Measurements from ENCODE around the gene FAM171A1. TPM values are rescaled to one million over a fixed set of nuclear protein-coding genes. Genes with fewer than 3 reads are reported as not detected.

The FAM171A1 gene
- total and polyA plus RNA-seq, 4 donors: 3.4 to 23.5 (median 9.7) TPM

- H3K4me1 ChIP-seq (ENCODE audit: control insufficient read depth in 5 of 5, insufficient read depth in 5 of 5, low read length in 5 of 5): peaks cover 0 to 3% (median 0%) of the 10 kb centered on the region in 5 donors
- H3K9ac ChIP-seq (ENCODE audit: insufficient read depth in 1 of 2, low read length in 2 of 2): no peak overlapping the region
- no peak overlapping the region for H3K27ac ChIP-seq (ENCODE audit: low read depth in 1 of 2, low read length in 1 of 2)
- TF ChIP-seq CTCF (IDR thresholded peaks at IDR 0.05; ENCODE audit: control extremely low read depth, extremely low read depth): no peak
- no peaks in the 10 kb centered on the region for H3K9me3 ChIP-seq (ENCODE audit: control insufficient read depth in 4 of 4, insufficient read depth in 3 of 4, low read length in 3 of 4)
- no peaks in the 10 kb centered on the region for H3K27me3 ChIP-seq (ENCODE audit: control insufficient read depth in 3 of 3, insufficient read depth in 3 of 3, low read length in 2 of 3)
- ATAC-seq (ENCODE audit: insufficient read depth, low FRiP score) (no peak), DNase-seq (no peak)
- no peak overlapping the region for H3K4me3 ChIP-seq
- H3K36me3 ChIP-seq (ENCODE audit: control insufficient read depth in 4 of 4, insufficient read depth in 4 of 4, low read length in 4 of 4): no peaks in the 10 kb centered on the region
- 82 to 83% methylated on average over 5 of the region's 5 CpGs for WGBS, 2 donors
Measured at GRCh38 chr10:15379078-15379477, 8.0 kb upstream of the FAM171A1 start.

DNA sequence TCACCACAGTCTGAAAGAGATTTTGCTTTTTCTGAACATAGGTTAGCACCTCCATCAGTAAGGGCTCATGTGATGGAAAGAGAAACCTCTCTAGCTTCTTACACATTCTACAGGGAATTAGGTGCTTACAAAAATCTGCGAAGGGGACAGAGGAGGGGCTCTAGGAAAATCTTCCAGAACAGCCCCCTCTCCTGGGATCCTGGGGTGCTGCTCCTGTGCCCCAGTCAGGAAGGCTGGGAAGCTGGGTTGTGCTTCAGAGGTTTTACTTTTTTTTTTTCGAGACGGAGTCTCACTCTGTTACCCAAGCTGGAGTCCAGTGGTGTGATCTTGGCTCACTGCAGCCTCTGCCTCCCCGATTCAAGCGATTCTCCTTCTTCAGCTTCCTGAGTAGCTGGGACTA is 7.5 kb upstream of the FAM171A1 start:
- H3K27me3 ChIP-seq (ENCODE audit: control insufficient read depth in 3 of 3, insufficient read depth in 3 of 3, low read length in 2 of 3): no peaks in the 10 kb centered on the region
- ATAC-seq (ENCODE audit: insufficient read depth, low FRiP score) (no peak), DNase-seq (no peak)
- no peak for TF ChIP-seq CTCF (IDR thresholded peaks at IDR 0.05; ENCODE audit: control extremely low read depth, extremely low read depth)
- WGBS, 2 donors: 74 to 85% methylated on average over 5 of the region's 5 CpGs
- H3K9me3 ChIP-seq (ENCODE audit: control insufficient read depth in 4 of 4, insufficient read depth in 3 of 4, low read length in 3 of 4): no peaks in the 10 kb centered on the region
- peaks cover 0 to 4% (median 0%) of the 10 kb centered on the region in 5 donors for H3K4me1 ChIP-seq (ENCODE audit: control insufficient read depth in 5 of 5, insufficient read depth in 5 of 5, low read length in 5 of 5)
- H3K4me3 ChIP-seq: no peak overlapping the region
- H3K36me3 ChIP-seq (ENCODE audit: control insufficient read depth in 4 of 4, insufficient read depth in 4 of 4, low read length in 4 of 4): no peaks in the 10 kb centered on the region
- no peak overlapping the region for H3K9ac ChIP-seq (ENCODE audit: insufficient read depth in 1 of 2, low read length in 2 of 2)
- no peak overlapping the region for H3K27ac ChIP-seq (ENCODE audit: low read depth in 1 of 2, low read length in 1 of 2)

GRCh38 chr10:15374566-15374965 is 3.5 kb upstream of the FAM171A1 start:
- no peak overlapping the region for H3K27ac ChIP-seq (ENCODE audit: low read depth in 1 of 2, low read length in 1 of 2)
- H3K4me1 ChIP-seq (ENCODE audit: control insufficient read depth in 5 of 5, insufficient read depth in 5 of 5, low read length in 5 of 5): peaks cover 0 to 4% (median 0%) of the 10 kb centered on the region in 5 donors
- TF ChIP-seq CTCF (IDR thresholded peaks at IDR 0.05; ENCODE audit: control extremely low read depth, extremely low read depth): no peak
- no peak for ATAC-seq (ENCODE audit: insufficient read depth, low FRiP score)
- peak in 2 of 3 donors; percentile 28 to 37 for DNase-seq
- no peaks in the 10 kb centered on the region for H3K9me3 ChIP-seq (ENCODE audit: control insufficient read depth in 4 of 4, insufficient read depth in 3 of 4, low read length in 3 of 4)
- no peak overlapping the region for H3K4me3 ChIP-seq
- H3K9ac ChIP-seq (ENCODE audit: insufficient read depth in 1 of 2, low read length in 2 of 2): no peak overlapping the region
- H3K36me3 ChIP-seq (ENCODE audit: control insufficient read depth in 4 of 4, insufficient read depth in 4 of 4, low read length in 4 of 4): no peaks in the 10 kb centered on the region
- H3K27me3 ChIP-seq (ENCODE audit: control insufficient read depth in 3 of 3, insufficient read depth in 3 of 3, low read length in 2 of 3): no peaks in the 10 kb centered on the region
- WGBS, 2 donors: 0% methylated on average over 1 of the region's 1 CpG

DNA sequence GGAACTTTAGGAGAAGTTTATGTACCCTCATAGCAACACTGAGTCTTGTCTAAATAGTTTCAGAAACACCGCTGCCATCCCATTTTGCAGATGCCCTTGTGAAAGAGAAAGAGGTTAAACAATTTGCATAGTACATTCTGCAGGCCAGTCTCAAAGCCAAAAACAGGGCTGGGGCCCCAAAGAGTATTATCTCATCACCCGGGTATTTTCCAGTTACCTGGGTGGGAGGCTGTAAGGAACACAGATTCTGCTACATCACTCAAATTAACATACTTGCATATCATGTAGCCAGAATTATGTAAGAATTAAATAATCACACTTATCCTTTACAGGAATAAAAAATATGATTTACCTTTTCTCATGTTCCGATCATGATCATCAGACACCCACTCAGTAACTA is 3.1 kb upstream of the FAM171A1 start:
- no peaks in the 10 kb centered on the region for H3K36me3 ChIP-seq (ENCODE audit: control insufficient read depth in 4 of 4, insufficient read depth in 4 of 4, low read length in 4 of 4)
- peaks cover 0 to 5% (median 0%) of the 10 kb centered on the region in 5 donors for H3K4me1 ChIP-seq (ENCODE audit: control insufficient read depth in 5 of 5, insufficient read depth in 5 of 5, low read length in 5 of 5)
- 57 to 70% methylated on average over 3 of the region's 3 CpGs for WGBS, 2 donors
- no peaks in the 10 kb centered on the region for H3K9me3 ChIP-seq (ENCODE audit: control insufficient read depth in 4 of 4, insufficient read depth in 3 of 4, low read length in 3 of 4)
- no peak for TF ChIP-seq CTCF (IDR thresholded peaks at IDR 0.05; ENCODE audit: control extremely low read depth, extremely low read depth)
- ATAC-seq (ENCODE audit: insufficient read depth, low FRiP score): no peak
- H3K4me3 ChIP-seq: no peak overlapping the region
- H3K27me3 ChIP-seq (ENCODE audit: control insufficient read depth in 3 of 3, insufficient read depth in 3 of 3, low read length in 2 of 3): no peaks in the 10 kb centered on the region
- H3K27ac ChIP-seq (ENCODE audit: low read depth in 1 of 2, low read length in 1 of 2): no peak overlapping the region
- DNase-seq: no peak
- H3K9ac ChIP-seq (ENCODE audit: insufficient read depth in 1 of 2, low read length in 2 of 2): no peak overlapping the region

Measured in lung (tissue), 12 donors.